HEK293 (cell line): ENCODE results near the gene MTERF4.

Experiments
- CTCF ChIA-PET: fragments of 350-600 bp; formaldehyde crosslinking; extraction: SDS; loops from one replicate; lab custom pipeline; 2021; ENCODE audit warnings: antibody characterized with exemption; lab: Yijun Ruan, JAX
- POLR2A ChIA-PET: fragments of 300-600 bp; formaldehyde crosslinking; extraction: SDS; loops from one replicate; lab custom pipeline; 2020; ENCODE audit warnings: antibody characterized with exemption, inconsistent platforms; lab: Yijun Ruan, JAX
- H3K27ac ChIP-seq: fragments of 200-500 bp; sonication (Bioruptor generic); 2 replicates; pipeline ENCODE4 v1.5.1; 2014; ENCODE audit warnings: low read depth, low read length, control low read depth, inconsistent platforms; ENCODE audit errors: extremely low read depth
- H3K36me3 ChIP-seq, 2 experiments: fragments of 200-500 bp in 1 of 2; sonication (Bioruptor generic) in 1 of 2; 1 replicate in 1 of 2; 2 replicates in 1 of 2; pipeline ENCODE4 v1.5.1; 2014 to 2017; ENCODE audit warnings: inconsistent platforms in 2 of 2, low read length in 2 of 2; ENCODE audit not compliant: control insufficient read depth in 2 of 2, insufficient read depth in 1 of 2
- H3K4me1 ChIP-seq: fragments of 200-500 bp; sonication (Bioruptor generic); 2 replicates; pipeline ENCODE4 v1.5.1; 2014; ENCODE audit warnings: mild to moderate bottlenecking, low read length, inconsistent platforms; ENCODE audit not compliant: control insufficient read depth, insufficient read depth
- H3K4me3 ChIP-seq: 2 replicates; pipeline ENCODE4 v1.5.1; 2011; ENCODE audit warnings: low read depth, mild to moderate bottlenecking, control low read depth, low read length, moderate library complexity
- H3K9me3 ChIP-seq: fragments of 200-500 bp; sonication (Bioruptor generic); 2 replicates; pipeline ENCODE4 v1.5.1; 2014; ENCODE audit warnings: low read depth, low read length, inconsistent platforms; ENCODE audit not compliant: control insufficient read depth, insufficient read depth
- EGR2 ChIP-seq: fragments of 450-650 bp; formaldehyde crosslinking; IDR thresholded peaks from 2 replicates; pipeline ENCODE4 v1.5.1; 2016; ENCODE audit warnings: low read depth, missing biosample characterization, missing genetic modification characterization
- SCRT1 ChIP-seq: fragments of 450-650 bp; formaldehyde crosslinking; IDR thresholded peaks from 2 replicates; pipeline ENCODE4 v1.5.1; 2016; ENCODE audit warnings: missing biosample characterization, missing genetic modification characterization, borderline replicate concordance
- ZNF146 ChIP-seq: fragments of 450-650 bp; formaldehyde crosslinking; IDR thresholded peaks from 2 replicates; pipeline ENCODE4 v1.5.1; 2016; ENCODE audit warnings: missing biosample characterization, missing genetic modification characterization
- ZNF266 ChIP-seq: fragments of 450-650 bp; formaldehyde crosslinking; IDR thresholded peaks from 2 replicates; pipeline ENCODE4 v1.5.1; 2016; ENCODE audit warnings: missing biosample characterization, missing genetic modification characterization, low read depth
- ZNF548 ChIP-seq: fragments of 450-650 bp; formaldehyde crosslinking; IDR thresholded peaks from 2 replicates; pipeline ENCODE4 v1.5.1; 2016; ENCODE audit warnings: missing biosample characterization, missing genetic modification characterization
- ZNF555 ChIP-seq: fragments of 450-650 bp; formaldehyde crosslinking; conservative IDR thresholded peaks from 2 replicates; pipeline ENCODE4 v1.5.1; 2017; ENCODE audit warnings: missing biosample characterization, mild to moderate bottlenecking, missing genetic modification characterization, inconsistent platforms
- ZNF558 ChIP-seq: fragments of 450-650 bp; formaldehyde crosslinking; IDR thresholded peaks from 2 replicates; pipeline ENCODE4 v1.5.1; 2016; ENCODE audit warnings: missing biosample characterization, missing genetic modification characterization
- ZNF596 ChIP-seq: fragments of 450-650 bp; IDR thresholded peaks from 2 replicates; pipeline ENCODE4 v1.5.0; 2018; ENCODE audit warnings: missing biosample characterization, mild to moderate bottlenecking, missing genetic modification characterization, moderate library complexity
- ZNF707 ChIP-seq: fragments of 450-650 bp; formaldehyde crosslinking; IDR thresholded peaks from 2 replicates; pipeline ENCODE4 v1.5.1; 2016; ENCODE audit warnings: missing biosample characterization, missing genetic modification characterization
- ZNF785 ChIP-seq: fragments of 450-650 bp; formaldehyde crosslinking; IDR thresholded peaks from 2 replicates; pipeline ENCODE4 v1.5.1; 2016; ENCODE audit warnings: missing biosample characterization, missing genetic modification characterization
- ZNF792 ChIP-seq: fragments of 450-650 bp; formaldehyde crosslinking; IDR thresholded peaks from 2 replicates; pipeline ENCODE4 v1.5.1; 2016; ENCODE audit warnings: missing biosample characterization, missing genetic modification characterization
- TF ChIP-seq, protein P1 (sequence below): fragments of 450-650 bp; formaldehyde crosslinking; IDR thresholded peaks from 2 replicates; pipeline ENCODE4 v1.5.1; 2016; ENCODE audit warnings: missing biosample characterization, missing genetic modification characterization, low read depth
- TF ChIP-seq, protein P2 (sequence below): fragments of 450-650 bp; formaldehyde crosslinking; IDR thresholded peaks from 2 replicates; pipeline ENCODE4 v1.5.1; 2016; ENCODE audit warnings: missing biosample characterization, missing genetic modification characterization
- TF ChIP-seq, protein P3 (sequence below): fragments of 450-650 bp; formaldehyde crosslinking; optimal IDR thresholded peaks from 2 replicates; pipeline ENCODE3; 2016; ENCODE audit warnings: missing biosample characterization, mild to moderate bottlenecking, missing genetic modification characterization
- TF ChIP-seq, protein P4 (sequence below): fragments of 450-650 bp; IDR thresholded peaks from 2 replicates; pipeline ENCODE4 v1.5.1; 2018; ENCODE audit warnings: missing biosample characterization, missing genetic modification characterization

The MTERF4 gene

DNA sequence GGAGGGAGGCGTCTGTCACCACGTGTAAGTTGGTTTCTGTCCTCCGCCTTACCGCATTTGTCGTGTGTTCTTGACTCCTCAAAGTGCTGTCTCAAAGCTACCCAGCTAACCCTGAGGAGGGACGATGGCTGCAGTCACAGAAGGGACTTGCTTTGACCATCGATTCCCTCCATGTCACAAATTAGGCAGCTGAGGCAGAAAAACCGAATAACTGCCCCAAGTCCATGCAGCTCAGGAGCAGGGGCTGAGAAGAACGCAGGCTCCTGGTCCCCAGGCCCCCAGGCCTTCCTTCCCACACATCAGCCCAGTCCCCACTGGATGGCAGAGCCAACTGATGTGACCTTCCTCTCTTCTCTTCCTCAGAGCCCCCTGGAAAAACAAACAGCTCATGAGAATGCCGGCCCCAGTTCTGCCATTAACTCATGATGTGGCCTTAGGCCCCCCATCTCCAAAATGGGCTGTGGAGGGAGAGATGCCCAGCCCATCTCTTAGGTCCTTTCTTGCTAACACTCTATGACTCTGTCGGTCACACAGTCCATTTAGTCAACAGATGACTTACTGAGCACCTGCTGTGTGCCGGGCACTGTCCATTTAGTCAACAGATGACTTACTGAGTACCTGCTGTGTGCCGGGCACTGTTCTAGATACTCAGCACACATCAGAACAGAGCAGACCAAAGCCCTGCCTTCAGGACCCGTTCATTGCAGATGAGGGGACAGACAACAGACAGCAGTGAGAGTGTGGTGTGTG, 19.6 kb downstream of the MTERF4 start:
- H3K36me3 ChIP-seq, result peaks cover 19% of the 10 kb centered on the region in 2 experiments
- TF ChIP-seq ZNF558 (tag by site-specific recombination), result no peak
- no peak for TF ChIP-seq ZNF785
- H3K4me3 ChIP-seq, result no peak overlapping the region
- H3K9me3 ChIP-seq, result no peaks in the 10 kb centered on the region
- ChIA-PET CTCF (interaction anchor here (0.9 kb wide), 1 partner anchor 13 kb away, joined by 4 read pairs; no protein-coding TSS in a partner anchor), POLR2A (no interaction called here)
- no peaks in the 10 kb centered on the region for H3K4me1 ChIP-seq
- H3K27ac ChIP-seq, result no peak overlapping the region

DNA sequence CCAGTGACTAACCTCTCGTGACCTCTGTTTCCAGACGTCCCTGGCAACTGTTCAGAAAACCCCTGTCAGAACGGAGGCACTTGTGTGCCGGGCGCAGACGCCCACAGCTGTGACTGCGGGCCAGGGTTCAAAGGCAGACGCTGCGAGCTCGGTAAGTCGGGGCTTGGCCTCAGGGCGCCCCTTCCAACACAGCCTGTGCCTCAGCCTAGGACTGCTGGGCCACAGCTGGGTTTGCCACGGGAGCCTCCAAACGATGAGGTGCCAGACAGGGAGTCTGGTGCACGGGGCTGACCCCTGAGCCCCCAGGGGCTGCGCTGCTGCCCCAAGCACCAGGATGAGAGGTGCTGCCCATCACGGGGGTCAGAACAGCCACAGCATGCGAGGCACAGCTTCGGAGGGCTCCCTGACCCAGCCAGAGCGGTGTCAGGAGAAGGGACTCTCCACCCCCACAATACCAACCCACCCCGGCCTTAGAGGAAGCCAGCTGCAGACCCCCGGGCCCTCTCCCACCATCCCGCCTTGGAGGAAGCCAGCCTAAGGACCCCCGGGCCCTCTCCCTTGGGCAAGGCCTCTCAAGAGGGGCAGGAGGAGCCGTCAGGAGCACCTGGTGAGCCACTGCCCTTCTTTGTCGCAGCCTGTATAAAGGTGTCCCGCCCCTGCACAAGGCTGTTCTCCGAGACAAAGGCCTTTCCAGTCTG, 20.3 kb downstream of the MTERF4 start:
- POLR2A ChIA-PET, result no interaction called here
- no peak overlapping the region for H3K4me3 ChIP-seq
- no peak overlapping the region for H3K27ac ChIP-seq
- H3K9me3 ChIP-seq, result no peaks in the 10 kb centered on the region
- CTCF ChIA-PET, result no interaction called here
- no peaks in the 10 kb centered on the region for H3K4me1 ChIP-seq
- peaks cover 12 to 18% of the 10 kb centered on the region in 2 experiments for H3K36me3 ChIP-seq
- TF ChIP-seq EGR2 (tag by site-specific recombination) (no peak), ZNF266 (tag by site-specific recombination) (no peak)

DNA sequence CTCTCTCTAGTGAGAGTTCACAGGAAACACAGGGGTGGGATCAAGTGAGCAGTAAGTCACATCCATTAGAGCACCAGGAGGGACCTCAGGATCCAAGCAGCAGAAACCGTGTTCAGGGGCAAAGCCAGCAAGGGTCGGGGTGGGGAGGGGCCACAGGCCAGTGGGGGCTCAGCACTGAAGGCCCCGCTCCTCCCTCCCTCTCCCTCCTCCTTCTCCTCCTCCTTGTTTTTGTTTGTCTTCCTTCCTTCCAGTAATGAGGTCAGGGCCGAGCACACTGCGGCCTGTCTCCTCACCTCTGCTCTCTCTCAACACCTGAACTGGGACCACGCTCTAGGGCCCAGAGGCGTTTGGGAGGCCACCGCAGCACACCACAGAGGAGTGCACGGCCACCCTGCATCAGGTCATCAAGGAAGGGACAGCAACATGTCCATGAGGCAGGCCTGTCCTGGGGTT, 20.9 kb downstream of the MTERF4 start:
- Histone ChIP-seq H3K9me3 (no peaks in the 10 kb centered on the region), H3K27ac (no peak overlapping the region), H3K4me1 (no peaks in the 10 kb centered on the region), H3K4me3 (no peak overlapping the region), H3K36me3 (peaks cover 6 to 13% of the 10 kb centered on the region in 2 experiments)
- CTCF ChIA-PET, result no interaction called here
- POLR2A ChIA-PET, result no interaction called here
- TF ChIP-seq ZNF792, result no peak
- TF ChIP-seq SCRT1 (tag by site-specific recombination), result no peak
- TF ChIP-seq, protein P1, sequence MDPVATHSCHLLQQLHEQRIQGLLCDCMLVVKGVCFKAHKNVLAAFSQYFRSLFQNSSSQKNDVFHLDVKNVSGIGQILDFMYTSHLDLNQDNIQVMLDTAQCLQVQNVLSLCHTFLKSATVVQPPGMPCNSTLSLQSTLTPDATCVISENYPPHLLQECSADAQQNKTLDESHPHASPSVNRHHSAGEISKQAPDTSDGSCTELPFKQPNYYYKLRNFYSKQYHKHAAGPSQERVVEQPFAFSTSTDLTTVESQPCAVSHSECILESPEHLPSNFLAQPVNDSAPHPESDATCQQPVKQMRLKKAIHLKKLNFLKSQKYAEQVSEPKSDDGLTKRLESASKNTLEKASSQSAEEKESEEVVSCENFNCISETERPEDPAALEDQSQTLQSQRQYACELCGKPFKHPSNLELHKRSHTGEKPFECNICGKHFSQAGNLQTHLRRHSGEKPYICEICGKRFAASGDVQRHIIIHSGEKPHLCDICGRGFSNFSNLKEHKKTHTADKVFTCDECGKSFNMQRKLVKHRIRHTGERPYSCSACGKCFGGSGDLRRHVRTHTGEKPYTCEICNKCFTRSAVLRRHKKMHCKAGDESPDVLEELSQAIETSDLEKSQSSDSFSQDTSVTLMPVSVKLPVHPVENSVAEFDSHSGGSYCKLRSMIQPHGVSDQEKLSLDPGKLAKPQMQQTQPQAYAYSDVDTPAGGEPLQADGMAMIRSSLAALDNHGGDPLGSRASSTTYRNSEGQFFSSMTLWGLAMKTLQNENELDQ (tag by site-specific recombination), result no peak
- TF ChIP-seq ZNF548 (tag by site-specific recombination), result no peak
- TF ChIP-seq, all 188 proteins: peak for 0

DNA sequence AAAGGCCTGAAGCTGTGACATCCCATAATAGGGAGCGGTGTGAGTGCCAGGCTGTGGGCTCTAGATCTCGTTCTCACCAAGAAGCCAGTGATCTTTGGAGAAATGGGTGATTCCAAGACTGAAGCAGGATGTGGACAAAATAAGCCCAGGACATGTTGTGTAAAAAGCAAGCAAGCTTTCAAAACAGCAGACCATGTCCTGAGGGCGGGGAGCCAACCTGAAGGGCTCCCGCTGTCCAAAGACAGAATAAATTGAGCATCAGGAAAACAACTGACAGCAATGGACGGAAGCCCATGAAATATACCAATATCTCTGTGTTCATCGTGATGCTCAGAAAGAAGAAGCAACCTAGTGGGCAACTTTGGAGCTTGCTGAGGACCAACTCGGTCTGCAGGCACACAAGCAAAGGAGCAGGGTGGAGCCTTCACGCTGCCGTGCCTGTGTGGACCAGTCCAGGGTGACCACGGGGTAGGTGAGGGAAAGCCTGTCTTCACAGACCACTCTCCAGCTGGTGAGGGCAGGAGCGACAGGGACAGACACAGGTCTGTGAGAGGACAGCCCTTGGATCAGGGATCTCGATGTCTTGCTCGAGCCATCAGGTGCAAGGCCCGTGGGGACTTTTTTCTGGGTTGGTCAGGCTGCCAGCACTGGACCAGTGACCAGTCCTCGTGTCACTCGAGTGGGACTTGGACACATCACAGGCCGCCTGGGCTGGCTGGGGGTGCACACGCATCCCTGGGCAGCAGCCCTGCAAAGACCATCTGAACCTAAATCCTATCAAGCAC, 21.5 kb downstream of the MTERF4 start:
- ChIA-PET CTCF (interaction anchor here (0.6 kb wide), 1 partner anchor 559 kb away, joined by 3 read pairs; no protein-coding TSS in a partner anchor), POLR2A (no interaction called here)
- no peak overlapping the region for H3K4me3 ChIP-seq
- H3K4me1 ChIP-seq, result no peaks in the 10 kb centered on the region
- no peak overlapping the region for H3K27ac ChIP-seq
- no peaks in the 10 kb centered on the region for H3K9me3 ChIP-seq
- peaks cover 2 to 6% of the 10 kb centered on the region in 2 experiments for H3K36me3 ChIP-seq
- TF ChIP-seq, protein P2, sequence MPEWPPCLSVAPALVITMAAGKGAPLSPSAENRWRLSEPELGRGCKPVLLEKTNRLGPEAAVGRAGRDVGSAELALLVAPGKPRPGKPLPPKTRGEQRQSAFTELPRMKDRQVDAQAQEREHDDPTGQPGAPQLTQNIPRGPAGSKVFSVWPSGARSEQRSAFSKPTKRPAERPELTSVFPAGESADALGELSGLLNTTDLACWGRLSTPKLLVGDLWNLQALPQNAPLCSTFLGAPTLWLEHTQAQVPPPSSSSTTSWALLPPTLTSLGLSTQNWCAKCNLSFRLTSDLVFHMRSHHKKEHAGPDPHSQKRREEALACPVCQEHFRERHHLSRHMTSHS (tag by site-specific recombination), result no peak
- TF ChIP-seq, protein P3, sequence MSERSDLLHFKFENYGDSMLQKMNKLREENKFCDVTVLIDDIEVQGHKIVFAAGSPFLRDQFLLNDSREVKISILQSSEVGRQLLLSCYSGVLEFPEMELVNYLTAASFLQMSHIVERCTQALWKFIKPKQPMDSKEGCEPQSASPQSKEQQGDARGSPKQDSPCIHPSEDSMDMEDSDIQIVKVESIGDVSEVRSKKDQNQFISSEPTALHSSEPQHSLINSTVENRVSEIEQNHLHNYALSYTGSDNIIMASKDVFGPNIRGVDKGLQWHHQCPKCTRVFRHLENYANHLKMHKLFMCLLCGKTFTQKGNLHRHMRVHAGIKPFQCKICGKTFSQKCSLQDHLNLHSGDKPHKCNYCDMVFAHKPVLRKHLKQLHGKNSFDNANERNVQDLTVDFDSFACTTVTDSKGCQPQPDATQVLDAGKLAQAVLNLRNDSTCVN (tag by site-specific recombination), result no peak
- TF ChIP-seq ZNF555 (tag by site-specific recombination), result no peak
- TF ChIP-seq ZNF792, result no peak
- no peak for TF ChIP-seq ZNF596 (tag by site-specific recombination)
- TF ChIP-seq, protein P4, sequence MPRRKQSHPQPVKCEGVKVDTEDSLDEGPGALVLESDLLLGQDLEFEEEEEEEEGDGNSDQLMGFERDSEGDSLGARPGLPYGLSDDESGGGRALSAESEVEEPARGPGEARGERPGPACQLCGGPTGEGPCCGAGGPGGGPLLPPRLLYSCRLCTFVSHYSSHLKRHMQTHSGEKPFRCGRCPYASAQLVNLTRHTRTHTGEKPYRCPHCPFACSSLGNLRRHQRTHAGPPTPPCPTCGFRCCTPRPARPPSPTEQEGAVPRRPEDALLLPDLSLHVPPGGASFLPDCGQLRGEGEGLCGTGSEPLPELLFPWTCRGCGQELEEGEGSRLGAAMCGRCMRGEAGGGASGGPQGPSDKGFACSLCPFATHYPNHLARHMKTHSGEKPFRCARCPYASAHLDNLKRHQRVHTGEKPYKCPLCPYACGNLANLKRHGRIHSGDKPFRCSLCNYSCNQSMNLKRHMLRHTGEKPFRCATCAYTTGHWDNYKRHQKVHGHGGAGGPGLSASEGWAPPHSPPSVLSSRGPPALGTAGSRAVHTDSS (tag by site-specific recombination), result no peak
- no peak for TF ChIP-seq ZNF146
- TF ChIP-seq ZNF707 (tag by site-specific recombination), result no peak
